ENCODE data around the gene C11orf71. TPM values are rescaled to one million over a fixed set of nuclear protein-coding genes. Genes with fewer than 3 reads are reported as not detected.
A peak's percentile ranks its signal among the peaks of the same experiment; 100 is the strongest.

Gene C11orf71
- total and polyA plus RNA-seq, 9 of the 15 experiments (the other 6 are each of a cell fraction or from before 2014, with no cell fraction given), result 2.9 to 15.1 (median 9.1) TPM

- FAIRE-seq (peak; percentile 56), DNase-seq (ENCODE audit: extremely low read depth in 1 of 4, low spot score in 3 of 4) (peak in 2 of 4 experiments; percentile 15 to 44), ATAC-seq (peak; percentile 13)
- Histone ChIP-seq H3K4me2 (ENCODE audit: insufficient read depth, low read length) (peak overlapping the region; percentile 91), H3K9me3 (replicated peaks; ENCODE audit: control insufficient read depth, insufficient read depth, low read depth, low read length) (no peaks in the 10 kb centered on the region), H3K27me3 (ENCODE audit: control insufficient read depth in 2 of 2, insufficient read depth in 2 of 2, low read length in 2 of 2) (no peaks in the 10 kb centered on the region), H3K4me3 (peak overlapping the region; percentile 82), H3K27ac (ENCODE audit: extremely low read depth, low read depth, low read length) (peak overlapping the region; percentile 85), H4K20me1 (replicated peaks; ENCODE audit: control insufficient read depth, insufficient read depth, low read length) (no peaks in the 10 kb centered on the region), H3K9me1 (ENCODE audit: control insufficient read depth, insufficient read depth, low read length) (no peaks in the 10 kb centered on the region), H3K4me1 (replicated peaks in 1 of 2; ENCODE audit: control insufficient read depth in 2 of 2, insufficient read depth in 2 of 2, low read length in 2 of 2) (peaks cover 7 to 16% of the 10 kb centered on the region in 2 experiments; a peak in 3 of 5 replicates), H3K79me2 (ENCODE audit: control insufficient read depth, insufficient read depth, low read length) (peaks cover 70% of the 10 kb centered on the region), H3K9ac (ENCODE audit: insufficient read depth in 1 of 2, low read depth in 2 of 2, low read length in 2 of 2) (peak overlapping the region; percentile 49 to 81; a peak in 3 of 4 replicates), H3K36me3 (ENCODE audit: control insufficient read depth, insufficient read depth, low read length) (peaks cover 33% of the 10 kb centered on the region), H2AFZ (ENCODE audit: low read depth, low read length) (no peak overlapping the region)
- no TSS peak for BruUV-seq (replicated peaks)
- WGBS (ENCODE audit: insufficient coverage, low coverage, missing lambda C conversion rate), result 6% methylated on average over 7 of the region's 7 CpGs
- ChIA-PET CTCF (ENCODE audit: low intra/inter-chr PET ratio) (no interaction called here), POLR2A (no interaction called here)
- intact Hi-C loops (cut with micrococcal nuclease), result loop anchor here (5.0 kb wide), 1 partner anchor 99 kb away; no protein-coding TSS in a partner anchor
- in situ Hi-C loops (cut with MboI), result no loop called here
- no peak for TF ChIP-seq ETS1 (conservative IDR thresholded peaks at IDR 0.05; ENCODE audit: control insufficient read depth, low read depth, low read length)
- no peak for TF ChIP-seq MCM7 (IDR thresholded peaks at IDR 0.05)
- no peak for TF ChIP-seq ZC3H11A (IDR thresholded peaks at IDR 0.05; ENCODE audit: low read depth, low read length)
- TF ChIP-seq RFX5 (IDR thresholded peaks at IDR 0.05; ENCODE audit: low read depth, low read length), result no peak
- TF ChIP-seq EP300 (IDR thresholded peaks at IDR 0.05; ENCODE audit: low read length), result peak; percentile 58
- peak; percentile 78 for TF ChIP-seq C11orf30 (IDR thresholded peaks at IDR 0.05; ENCODE audit: low read depth)
- no peak for TF ChIP-seq TRIM25 (IDR thresholded peaks at IDR 0.05; ENCODE audit: borderline replicate concordance)
- no peak for TF ChIP-seq ZNF766 (CRISPR knock-in tag; conservative IDR thresholded peaks at IDR 0.05)
- no peak for TF ChIP-seq POLR3A (IDR thresholded peaks at IDR 0.05; ENCODE audit: borderline replicate concordance, extremely low read depth, insufficient read depth, insufficient read length)
- TF ChIP-seq PTRF (tag; IDR thresholded peaks at IDR 0.05), result no peak
- TF ChIP-seq ZNF316 (IDR thresholded peaks at IDR 0.05), result peak; percentile 80
- TF ChIP-seq PHF21A (IDR thresholded peaks at IDR 0.05; ENCODE audit: borderline replicate concordance, low read depth), result no peak
- no peak for TF ChIP-seq SREBF2 (CRISPR knock-in tag; IDR thresholded peaks at IDR 0.05)
- no peak for TF ChIP-seq TEAD1 (CRISPR knock-in tag; IDR thresholded peaks at IDR 0.05)
- TF ChIP-seq ZNF589 (CRISPR knock-in tag; IDR thresholded peaks at IDR 0.05; ENCODE audit: low read depth), result 0 out of 2 replicates have a peak, but pooled peaks have one; percentile 31
- peak; percentile 43 for TF ChIP-seq HMBOX1 (IDR thresholded peaks at IDR 0.05)
- TF ChIP-seq ZNF146 (CRISPR knock-in tag; IDR thresholded peaks at IDR 0.05; ENCODE audit: unreplicated experiment), result no peak
- no peak for TF ChIP-seq YY1 (IDR thresholded peaks at IDR 0.05; ENCODE audit: borderline replicate concordance in 1 of 3, control insufficient read depth in 1 of 3, extremely low read depth in 1 of 3, insufficient read depth in 3 of 3, insufficient read length in 1 of 3, insufficient replicate concordance in 2 of 3, low read depth in 1 of 3, low read length in 2 of 3)
- TF ChIP-seq NR2F6 (CRISPR knock-in tag; IDR thresholded peaks at IDR 0.05), result no peak
Measured at GRCh38 chr11:114440971-114441763, 40.9 kb upstream of the C11orf71 start.
